Measurements from ENCODE around the gene FXYD7.

FXYD7 gene

DNA sequence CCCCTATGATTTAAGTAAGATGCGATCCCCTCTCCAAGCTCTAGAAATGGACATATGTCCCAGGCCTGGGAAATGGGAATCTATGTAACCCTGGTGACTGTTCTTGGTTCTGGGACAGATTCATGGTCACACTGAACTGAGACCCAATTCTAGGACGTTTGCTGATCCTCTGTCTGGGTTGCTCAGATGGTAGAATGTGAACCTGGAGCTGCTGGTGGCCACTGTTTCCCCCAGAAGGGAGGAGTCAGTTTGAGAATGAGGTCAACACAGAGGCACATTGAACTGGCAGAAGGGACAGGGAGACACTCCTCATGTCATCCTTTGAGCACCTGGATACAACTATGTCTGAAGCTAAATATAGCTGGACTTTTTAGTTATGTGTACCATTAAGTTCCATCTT, 56.4 kb downstream of the FXYD7 start:
- no peaks in the 10 kb centered on the region for H3K9me3 ChIP-seq (ENCODE audit: low read length)
- TF ChIP-seq, protein P1, sequence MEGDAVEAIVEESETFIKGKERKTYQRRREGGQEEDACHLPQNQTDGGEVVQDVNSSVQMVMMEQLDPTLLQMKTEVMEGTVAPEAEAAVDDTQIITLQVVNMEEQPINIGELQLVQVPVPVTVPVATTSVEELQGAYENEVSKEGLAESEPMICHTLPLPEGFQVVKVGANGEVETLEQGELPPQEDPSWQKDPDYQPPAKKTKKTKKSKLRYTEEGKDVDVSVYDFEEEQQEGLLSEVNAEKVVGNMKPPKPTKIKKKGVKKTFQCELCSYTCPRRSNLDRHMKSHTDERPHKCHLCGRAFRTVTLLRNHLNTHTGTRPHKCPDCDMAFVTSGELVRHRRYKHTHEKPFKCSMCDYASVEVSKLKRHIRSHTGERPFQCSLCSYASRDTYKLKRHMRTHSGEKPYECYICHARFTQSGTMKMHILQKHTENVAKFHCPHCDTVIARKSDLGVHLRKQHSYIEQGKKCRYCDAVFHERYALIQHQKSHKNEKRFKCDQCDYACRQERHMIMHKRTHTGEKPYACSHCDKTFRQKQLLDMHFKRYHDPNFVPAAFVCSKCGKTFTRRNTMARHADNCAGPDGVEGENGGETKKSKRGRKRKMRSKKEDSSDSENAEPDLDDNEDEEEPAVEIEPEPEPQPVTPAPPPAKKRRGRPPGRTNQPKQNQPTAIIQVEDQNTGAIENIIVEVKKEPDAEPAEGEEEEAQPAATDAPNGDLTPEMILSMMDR (IDR thresholded peaks at IDR 0.05; ENCODE audit: low read length): no peak
- TF ChIP-seq EZH2 (IDR thresholded peaks at IDR 0.05; ENCODE audit: borderline replicate concordance, low read length): no peak
- peaks cover 28% of the 10 kb centered on the region for H3K4me1 ChIP-seq (ENCODE audit: insufficient read depth, low read length, severe bottlenecking)
- H3K9me2 ChIP-seq (ENCODE audit: low read depth, low read length): no peaks in the 10 kb centered on the region
- H3K4me3 ChIP-seq (ENCODE audit: low read depth, low read length, poor library complexity, severe bottlenecking): no peak overlapping the region
- H3F3A ChIP-seq (ENCODE audit: insufficient read depth, low read length): no peaks in the 10 kb centered on the region
- no peaks in the 10 kb centered on the region for H4K20me1 ChIP-seq (ENCODE audit: insufficient read depth, low read length)
- no peak overlapping the region for H3K9ac ChIP-seq (ENCODE audit: low read length)
- H3K27me3 ChIP-seq (ENCODE audit: insufficient read depth, low read length): no peaks in the 10 kb centered on the region
- H3K36me3 ChIP-seq (ENCODE audit: insufficient read depth, low read length): no peaks in the 10 kb centered on the region
- H3K4me2 ChIP-seq (ENCODE audit: low read length): no peak overlapping the region
- H2AFZ ChIP-seq (ENCODE audit: low read length): no peak overlapping the region
- H3K79me2 ChIP-seq (ENCODE audit: insufficient read depth, low read length): no peaks in the 10 kb centered on the region
- H3K27ac ChIP-seq (ENCODE audit: low read depth, low read length, poor library complexity, severe bottlenecking): no peak overlapping the region

- H3K36me3 ChIP-seq (ENCODE audit: insufficient read depth, low read length): no peaks in the 10 kb centered on the region
- H3K4me3 ChIP-seq (ENCODE audit: low read depth, low read length, poor library complexity, severe bottlenecking): no peak overlapping the region
- no peak overlapping the region for H3K9ac ChIP-seq (ENCODE audit: low read length)
- H3K79me2 ChIP-seq (ENCODE audit: insufficient read depth, low read length): no peaks in the 10 kb centered on the region
- H3K4me2 ChIP-seq (ENCODE audit: low read length): no peak overlapping the region
- H3K27me3 ChIP-seq (ENCODE audit: insufficient read depth, low read length): no peaks in the 10 kb centered on the region
- H3K27ac ChIP-seq (ENCODE audit: low read depth, low read length, poor library complexity, severe bottlenecking): peak overlapping the region; percentile 98
- H3K4me1 ChIP-seq (ENCODE audit: insufficient read depth, low read length, severe bottlenecking): peaks cover 61% of the 10 kb centered on the region
- H4K20me1 ChIP-seq (ENCODE audit: insufficient read depth, low read length): no peaks in the 10 kb centered on the region
- no peaks in the 10 kb centered on the region for H3K9me3 ChIP-seq (ENCODE audit: low read length)
- no peak for TF ChIP-seq EZH2 (IDR thresholded peaks at IDR 0.05; ENCODE audit: borderline replicate concordance, low read length)
- TF ChIP-seq, protein P1 (IDR thresholded peaks at IDR 0.05; ENCODE audit: low read length): no peak
- peaks cover 14% of the 10 kb centered on the region for H3F3A ChIP-seq (ENCODE audit: insufficient read depth, low read length)
- H2AFZ ChIP-seq (ENCODE audit: low read length): no peak overlapping the region
- no peaks in the 10 kb centered on the region for H3K9me2 ChIP-seq (ENCODE audit: low read depth, low read length)
These were observed 60.0 kb downstream of the FXYD7 start for GRCh38 chr19:35202722-35203688.

Data from OCI-LY1 (cell line).